NK-92 treated with Interleukin-12 subunit alpha and Interleukin-12 subunit beta, amount 100 ng/mL, for 24 hours (cell line): ENCODE measurements around the gene PCIF1.

ENCODE experiments used
- DNase-seq: peaks from one replicate; lab custom pipeline; 2025; lab: John Stamatoyannopoulos, UW

Gene PCIF1

DNA sequence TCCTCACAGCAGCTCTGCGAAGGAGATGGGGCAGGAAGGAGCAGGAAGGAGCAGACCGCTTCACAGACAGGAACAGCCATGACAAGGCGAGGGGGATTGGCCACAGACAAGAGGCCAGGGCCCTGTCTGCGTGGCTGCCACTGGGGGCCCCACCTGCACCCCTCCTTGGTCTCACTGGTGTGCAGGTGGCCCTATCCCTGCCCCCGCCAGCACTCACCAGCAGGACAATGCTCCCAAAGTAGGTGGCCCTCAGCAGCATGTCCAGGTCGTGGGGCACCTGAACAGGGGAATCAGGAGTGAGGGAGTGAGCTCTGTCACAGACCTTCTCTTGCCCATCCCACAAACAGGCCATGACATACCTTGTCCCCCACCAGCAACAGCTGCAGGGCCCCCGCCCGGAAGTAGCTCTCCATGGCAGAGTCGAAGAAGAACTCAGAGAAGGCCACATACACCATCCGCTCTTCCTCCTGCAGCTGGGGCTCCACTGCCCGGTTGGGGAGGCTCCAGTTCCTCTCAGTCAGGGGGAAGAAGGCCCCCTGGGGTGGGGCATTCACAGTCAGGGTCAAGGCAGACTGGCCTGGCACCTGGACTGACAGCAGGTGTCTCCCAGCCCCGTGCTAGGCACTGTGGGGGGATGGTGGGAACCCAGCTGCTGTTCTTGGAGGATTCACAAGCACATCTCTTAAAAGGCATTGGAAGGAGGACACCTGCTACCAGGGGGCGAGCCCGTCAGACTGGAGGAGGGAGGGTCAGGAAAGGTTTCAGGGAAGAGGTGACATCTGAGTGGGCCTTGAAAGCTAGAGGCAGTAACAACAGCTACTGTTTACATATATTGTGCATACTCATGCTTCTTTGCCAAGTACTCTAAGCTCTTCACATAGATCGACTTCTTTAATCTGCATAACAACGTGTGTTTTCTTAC, 29.6 kb upstream of the PCIF1 start:
- no peak for DNase-seq

DNA sequence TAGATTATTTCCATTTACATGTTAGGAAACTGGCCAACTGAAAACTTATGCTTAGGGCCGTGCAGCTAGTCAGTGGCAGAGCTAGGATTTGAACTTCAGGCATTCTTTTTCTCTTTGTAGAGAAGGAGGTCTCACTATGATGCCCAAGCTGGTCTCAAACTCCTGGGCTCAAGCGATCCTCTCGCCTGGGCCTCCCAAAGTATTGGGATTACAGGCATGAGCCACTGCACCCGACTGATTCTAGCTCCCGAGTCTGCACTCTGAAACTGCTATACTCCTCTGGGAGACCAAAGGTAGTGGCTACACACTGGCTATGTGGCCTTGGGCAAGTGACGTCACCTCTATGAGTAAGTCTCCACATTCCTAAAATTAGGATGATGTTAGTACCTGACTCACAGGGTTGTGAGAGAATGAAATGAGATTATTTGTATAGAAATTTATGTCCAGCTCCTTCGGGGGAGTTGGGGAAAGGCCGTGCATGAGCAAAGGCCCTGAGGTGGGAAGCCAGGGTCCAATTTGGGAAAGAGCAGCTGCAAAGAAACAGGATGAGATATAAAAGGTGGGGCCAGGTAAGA, 28.9 kb upstream of the PCIF1 start:
- DNase-seq = no peak

DNA sequence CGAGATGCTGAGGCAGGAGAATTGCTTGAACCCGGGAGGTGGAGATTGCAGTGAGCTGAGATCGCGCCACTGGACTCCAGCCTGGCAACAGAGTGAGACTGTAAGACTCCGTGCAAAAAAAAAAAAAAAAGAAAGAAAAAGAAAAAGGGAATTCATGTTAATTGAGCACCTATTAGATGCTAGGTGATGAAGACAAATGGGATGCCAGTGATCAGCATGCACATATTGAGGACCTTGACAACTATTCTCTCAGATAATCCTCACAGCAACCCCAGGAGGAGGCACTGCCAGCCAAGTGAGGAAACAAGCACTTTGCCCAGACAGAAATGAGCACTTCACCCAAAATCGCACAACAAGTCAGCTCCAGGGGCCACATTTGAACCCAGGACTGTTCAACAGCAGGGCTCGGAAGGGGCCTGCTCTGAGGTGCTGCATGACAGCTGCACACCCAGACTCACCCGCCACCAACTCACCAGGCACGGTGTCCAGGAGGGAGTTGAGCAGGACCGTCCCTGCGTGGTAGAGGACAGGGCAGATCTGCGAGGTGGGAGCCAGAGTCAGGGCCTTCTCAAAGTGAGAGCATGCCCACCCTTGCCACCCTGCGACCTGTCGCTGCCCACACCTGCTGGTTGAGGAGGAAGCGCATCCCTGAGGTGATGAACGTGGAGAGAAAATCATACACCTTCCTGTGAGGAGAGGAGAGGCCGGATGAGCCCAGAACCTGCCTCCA, 27.1 kb upstream of the PCIF1 start:
- DNase-seq = no peak

DNA sequence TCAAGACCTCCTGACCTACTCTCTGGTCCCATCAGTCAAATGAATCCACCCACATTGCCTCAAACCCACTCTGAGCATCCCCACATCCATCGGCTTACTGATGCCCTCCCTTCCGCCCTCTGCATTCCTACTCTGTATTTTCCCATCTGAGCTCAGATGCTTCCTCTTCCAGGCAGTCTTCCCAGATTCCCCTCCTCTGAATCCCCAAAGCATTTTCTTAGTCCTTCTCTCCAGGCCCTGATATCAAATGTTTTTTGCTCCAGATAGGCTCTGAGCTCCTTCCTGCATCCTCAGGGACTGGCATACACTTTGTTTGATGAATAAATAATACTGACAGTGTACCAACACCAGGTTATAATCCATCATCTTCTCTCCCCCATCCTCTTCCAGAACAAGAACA, 26.4 kb upstream of the PCIF1 start:
- no peak for DNase-seq

DNA sequence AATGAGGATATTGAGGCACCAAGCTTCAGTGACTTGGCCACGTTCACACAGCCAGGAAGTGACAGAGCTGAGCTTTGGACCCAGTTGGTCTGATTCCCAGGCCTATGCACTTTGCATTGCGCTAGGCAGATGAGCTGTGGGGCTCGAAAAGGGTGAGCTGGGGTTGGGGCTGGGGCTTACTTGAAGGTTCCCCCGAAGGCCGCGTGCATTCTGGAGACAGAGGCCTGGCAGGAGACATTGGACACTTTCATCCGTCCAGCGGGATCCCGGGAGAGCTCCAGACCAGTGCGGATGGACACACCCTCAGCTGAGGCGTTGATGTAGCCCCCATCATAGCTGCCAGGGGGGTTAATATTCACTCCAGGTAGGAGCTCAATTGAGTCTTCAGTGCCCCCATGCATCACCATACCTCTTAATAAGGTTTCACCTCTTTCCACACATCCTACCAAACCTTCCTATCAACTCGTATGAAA, 25.1 kb upstream of the PCIF1 start:
- no peak for DNase-seq

DNA sequence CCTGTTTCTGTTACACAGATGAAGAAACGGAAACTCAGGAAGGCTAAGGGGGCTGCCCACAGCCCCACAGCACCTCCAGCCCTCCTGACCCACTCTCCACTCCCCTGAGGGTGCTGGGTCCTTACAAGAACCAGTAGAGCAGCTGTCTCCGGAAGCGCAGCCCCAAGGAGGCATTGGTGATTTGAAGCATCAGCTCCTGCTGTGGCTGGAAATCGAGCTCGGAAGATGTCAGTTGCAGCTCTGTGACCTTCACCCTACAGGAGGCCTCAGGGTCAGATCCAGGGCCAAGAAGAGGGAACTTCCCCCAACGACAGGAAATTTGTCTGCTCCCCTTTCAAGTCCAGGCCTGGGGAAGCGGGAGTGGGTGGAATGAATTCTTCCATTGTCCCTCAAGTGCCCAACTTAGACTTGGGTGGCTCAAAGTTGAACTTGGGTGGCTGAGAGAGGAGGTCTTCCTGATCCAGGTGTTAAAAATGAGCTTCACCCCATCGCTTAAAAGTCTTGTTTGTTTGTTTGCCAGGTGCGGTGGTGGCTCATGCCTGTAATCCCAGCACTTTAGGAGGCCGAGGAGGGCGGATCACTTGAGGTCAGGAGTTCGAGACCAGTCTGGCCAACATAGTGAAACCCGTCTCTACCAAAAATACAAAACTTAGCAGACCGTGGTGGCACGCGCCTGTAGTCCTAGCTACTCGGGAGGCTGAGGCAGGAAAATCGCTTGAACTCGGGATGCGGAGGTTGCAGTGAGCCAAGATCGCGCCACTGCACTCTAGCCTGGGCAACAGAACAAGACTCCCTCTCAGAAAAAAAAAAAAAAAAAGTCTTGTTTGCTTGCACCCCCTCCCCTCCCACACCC, 24.4 kb upstream of the PCIF1 start:
- DNase-seq = no peak

DNA sequence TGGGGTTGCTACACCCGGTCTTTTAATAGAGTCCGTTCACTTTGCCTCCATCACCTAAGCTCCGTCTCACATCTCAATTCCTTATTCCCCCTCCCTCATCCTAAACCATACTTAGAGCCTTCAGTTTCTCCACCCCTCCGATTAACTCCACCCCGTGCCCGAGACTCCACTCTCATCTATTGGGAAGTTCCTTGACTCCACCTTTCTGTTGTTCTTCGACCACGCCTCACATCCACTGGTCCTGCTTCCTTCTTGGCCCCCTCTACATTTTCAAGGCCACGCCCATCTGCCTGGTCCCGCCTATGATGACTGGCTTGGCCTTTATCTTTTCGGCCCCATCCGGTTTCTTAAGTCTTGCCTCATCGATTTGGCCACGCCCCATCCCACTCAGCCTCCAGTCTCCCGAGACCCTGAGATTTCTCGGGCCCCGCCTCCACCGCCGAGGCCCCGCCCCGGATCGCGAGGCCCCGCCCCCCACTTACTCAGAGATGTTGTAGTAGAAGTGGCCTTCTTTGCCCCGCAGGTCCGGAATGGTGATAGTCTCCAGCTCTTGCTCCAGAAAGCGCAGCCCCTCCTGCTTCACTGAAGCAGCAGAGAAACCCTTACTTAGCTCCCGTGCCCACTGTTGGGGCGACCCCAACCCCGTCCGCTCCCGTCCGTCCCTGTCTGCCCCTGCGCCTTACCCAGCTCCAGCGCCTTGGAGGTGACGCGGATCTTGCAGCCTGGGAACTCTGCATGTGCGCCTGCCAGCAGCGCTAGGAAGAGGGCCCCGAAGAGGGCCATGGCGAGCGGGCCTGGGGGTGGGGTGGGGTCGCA, 23.6 kb upstream of the PCIF1 start:
- DNase-seq = peak; percentile 52

DNA sequence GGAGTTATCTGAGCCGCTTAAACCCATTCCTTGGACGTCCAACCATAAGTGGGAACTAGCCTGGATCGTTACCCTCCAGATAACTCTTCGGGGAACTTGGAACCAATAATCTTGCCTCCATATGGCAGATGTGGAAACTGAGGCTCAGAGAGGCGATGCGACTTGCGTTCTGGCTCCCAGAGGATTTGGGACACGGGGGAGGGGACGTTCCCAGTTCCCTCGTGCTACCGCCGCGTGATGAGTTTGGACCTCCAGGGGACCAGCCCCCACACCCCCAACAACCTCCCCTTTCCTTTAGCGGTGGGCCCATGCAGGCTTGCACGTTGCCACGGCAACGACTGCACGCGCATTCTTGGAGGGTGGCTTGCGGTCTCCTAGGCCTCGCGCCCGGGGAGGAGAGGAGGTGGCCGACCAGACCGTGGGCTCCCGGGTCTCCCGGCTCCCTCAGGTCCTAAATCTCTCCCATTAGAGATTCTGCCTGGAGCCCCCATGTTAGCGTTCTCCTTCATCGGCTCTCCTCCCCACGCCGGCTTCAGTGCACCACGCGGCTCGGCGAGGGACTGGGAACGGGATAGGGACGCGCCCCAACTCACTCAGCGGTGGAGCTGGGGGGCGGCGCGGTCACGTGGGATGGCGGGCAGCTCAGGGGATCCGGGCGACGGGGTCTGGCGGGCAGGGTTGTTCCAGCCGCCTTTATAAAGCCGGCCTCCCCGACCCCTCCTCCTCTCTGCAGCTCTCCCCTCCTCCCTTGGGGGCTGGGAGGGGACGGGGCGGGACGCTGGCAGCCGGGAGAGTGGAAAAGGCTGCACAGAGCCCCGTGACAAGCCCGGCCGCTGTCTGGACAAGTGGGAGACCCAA, 22.8 kb upstream of the PCIF1 start, which contains the start of gene PLTP:
Gene PLTP, minus strand, starts transcription at position 670 of the 858 bp plus-strand sequence. CDS start 703 bp downstream, outside the sequence.
- no peak for DNase-seq

DNA sequence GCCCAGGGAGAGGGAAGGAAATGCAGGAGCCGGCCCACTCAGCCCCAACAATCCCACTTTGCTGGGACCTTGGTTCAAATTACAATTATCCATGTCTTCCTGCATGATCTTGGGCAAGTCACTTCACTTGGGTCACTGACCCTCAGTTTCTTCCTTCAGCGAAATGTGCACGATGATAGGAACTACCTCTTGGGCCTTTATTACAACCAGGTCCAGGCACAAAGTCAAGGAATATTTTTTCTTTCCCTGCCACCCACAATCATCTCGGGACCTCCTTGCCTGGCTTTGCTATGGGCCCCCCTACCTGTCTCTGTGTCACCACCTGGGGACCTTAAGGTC, 22.2 kb upstream of the PCIF1 start:
- no peak for DNase-seq

DNA sequence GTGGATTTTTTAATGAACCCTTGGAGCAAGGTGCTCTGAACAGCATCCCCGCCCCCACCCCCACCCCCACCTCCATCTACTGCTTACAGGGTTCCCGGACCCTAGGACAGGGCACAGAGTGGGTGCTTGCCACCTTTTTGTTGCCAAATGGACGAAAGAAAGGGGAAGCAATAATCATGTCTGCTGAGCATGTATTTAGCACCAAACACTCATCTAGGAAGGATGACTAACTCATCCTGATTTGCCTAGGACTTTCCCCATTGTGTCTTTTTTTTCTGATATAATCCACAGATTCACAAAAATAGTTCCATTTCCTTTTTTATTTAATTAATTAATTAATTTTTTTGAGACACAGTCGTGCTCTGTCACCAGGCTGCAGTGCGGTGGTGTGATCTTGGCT, 21.4 kb upstream of the PCIF1 start:
- no peak for DNase-seq

DNA sequence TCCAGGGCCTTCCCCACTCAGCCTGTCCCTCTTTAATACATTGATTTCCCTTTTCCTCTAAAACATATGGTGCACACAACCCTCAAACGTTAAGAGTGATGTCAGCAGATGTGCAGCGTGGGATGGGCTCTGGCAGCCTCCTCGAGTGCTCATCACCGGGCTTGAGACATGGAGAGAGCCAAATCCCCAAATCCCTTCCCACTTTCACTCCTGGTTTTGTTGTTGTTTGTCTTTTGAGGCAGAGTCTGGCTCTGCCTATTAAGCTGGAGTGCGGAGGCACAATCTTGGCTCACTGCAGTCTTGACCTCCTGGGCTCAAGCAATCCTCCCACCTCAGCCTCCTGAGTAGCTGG, 16.7 kb upstream of the PCIF1 start:
- no peak for DNase-seq

DNA sequence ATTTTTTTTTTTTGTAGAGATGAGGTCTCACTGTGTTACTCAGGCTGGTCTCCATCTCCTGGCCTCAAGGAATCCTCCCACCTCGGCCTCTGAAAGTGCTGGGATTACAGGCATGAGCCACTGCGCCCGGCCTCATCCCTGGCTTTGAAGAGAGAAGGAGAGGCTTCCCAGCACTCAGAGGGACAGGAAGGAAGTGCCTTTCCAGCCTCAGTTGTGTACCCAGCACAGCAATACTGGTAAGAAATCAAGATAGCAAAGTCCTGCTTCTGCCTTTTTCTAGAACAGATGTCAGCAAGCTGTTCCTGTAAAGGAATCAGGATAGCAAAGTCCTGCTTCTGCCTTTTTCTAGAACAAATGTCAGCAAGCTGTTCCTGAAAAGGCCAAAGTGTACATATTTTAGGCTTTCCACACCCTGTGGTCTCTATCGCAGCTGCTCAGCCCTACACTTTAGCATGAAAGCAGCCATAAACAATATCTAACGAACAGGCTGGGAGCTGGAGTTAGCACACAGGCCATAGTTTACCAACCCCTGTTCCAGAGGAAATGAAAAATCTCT, 16.2 kb upstream of the PCIF1 start:
- no peak for DNase-seq

DNA sequence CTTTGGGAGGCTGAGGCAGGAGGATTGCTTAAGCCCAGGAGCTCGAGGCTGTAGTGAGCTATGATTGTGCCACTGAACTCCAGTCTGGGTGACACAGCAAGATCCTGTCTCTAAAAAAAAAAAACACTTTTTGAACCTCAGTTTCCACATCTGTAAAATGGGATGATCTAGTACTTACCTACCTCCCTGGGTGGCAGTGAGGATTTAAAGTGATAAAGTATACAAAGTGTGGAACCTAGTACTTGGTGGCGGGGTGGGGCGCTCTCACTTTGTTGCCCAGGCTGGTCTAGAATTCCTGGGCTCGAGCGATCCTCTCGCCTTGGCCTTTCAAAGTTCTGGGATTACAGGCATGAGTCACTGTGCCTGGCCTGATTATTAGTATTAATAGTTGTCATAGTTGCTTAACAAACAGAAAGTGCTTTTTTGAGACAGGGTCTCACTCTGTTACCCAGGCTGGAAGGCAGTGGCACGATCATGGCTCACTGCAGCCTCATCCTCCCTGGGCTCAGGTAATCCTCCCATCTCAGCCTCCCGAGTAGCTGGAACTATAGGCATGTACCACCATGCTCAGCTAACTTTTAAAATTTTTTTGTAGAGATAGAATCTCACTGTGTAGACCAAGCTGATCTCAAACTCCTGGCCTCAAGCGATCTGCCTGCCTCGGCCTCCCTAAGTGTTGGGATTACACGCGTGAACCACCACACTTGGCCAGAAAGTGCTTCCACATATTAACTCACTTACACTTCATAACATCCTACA, 15.5 kb upstream of the PCIF1 start:
- DNase-seq = no peak

DNA sequence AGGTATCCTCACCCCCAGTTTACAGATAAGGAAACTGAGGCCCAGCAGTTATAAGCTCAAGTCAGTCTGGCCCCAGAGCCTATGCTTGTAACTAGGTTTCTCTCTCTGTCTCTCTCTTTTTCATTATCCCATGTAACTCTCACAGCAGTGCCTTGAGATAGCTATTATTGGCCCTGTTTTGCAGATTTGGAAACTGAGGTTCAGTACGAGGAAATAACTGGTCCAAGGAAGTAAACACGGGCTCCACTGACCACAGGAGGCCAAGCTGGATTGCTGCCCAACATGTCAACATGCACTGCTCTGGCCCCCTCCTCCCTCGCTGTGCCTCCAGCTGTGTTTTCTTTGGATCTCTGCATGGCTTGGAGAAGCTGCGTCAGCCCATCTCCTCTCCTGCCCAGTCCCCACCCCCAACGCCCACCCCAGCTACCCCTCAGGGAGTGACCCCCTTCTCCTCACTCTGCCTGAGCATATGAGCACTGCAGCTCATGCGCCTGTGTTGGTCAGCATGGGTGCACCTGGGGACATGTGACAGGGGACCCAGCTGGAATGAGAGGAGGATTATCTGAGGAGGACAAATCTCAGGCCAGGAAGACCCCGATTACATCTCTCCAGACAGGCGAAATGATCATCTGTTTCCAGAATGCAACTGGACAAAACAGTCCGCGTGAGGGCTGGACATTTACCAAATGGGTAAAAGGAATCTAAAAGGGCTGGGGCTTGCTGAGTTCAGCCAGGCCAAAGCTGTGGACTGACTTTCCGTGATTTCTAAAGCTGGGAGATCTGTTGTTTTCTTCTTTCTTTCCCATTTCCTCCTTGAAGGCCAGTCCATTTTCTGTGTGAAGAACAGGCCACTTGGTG, 14.7 kb upstream of the PCIF1 start:
- no peak for DNase-seq

DNA sequence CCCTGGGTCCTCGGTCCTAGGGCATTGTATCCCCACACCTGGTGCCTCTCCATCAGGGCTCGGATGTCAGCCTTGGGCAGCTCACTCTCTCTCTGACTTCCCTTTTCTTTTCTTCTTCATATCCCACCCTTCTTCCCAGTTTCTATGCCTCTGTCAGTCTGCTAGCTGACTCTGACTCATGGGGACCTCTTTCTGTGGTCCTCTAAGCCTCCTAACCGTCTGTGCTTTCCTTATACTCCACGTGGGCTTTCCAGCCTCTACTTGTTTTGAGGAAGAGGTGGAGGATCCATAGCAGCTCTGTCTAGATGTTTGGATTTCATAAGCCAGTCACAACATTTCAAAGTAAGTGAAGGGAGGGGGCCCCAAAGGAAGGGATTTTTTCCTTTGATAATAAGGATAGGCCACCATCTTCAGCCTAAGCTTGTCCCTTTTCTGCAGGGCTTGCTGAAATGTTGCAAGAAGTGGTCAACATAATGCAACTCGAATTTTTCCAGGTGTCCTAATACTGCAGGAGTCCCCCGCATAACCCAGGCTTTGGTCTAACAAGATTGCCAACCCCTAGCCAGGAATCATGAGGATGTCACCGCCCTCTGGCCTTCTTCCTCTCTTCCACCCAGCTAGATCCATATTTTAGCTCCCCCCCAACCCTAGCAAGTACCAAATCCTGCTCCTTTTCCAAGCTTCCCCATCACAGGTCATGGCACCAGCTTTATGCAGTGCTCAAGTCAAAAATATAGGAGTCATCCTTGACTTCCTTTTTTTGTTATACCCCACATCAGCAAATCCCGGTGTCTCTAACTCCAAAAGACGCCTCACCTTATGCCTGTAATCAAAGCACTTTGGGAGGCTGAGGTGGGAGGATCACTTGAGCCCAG, 13.8 kb upstream of the PCIF1 start:
- DNase-seq = no peak

DNA sequence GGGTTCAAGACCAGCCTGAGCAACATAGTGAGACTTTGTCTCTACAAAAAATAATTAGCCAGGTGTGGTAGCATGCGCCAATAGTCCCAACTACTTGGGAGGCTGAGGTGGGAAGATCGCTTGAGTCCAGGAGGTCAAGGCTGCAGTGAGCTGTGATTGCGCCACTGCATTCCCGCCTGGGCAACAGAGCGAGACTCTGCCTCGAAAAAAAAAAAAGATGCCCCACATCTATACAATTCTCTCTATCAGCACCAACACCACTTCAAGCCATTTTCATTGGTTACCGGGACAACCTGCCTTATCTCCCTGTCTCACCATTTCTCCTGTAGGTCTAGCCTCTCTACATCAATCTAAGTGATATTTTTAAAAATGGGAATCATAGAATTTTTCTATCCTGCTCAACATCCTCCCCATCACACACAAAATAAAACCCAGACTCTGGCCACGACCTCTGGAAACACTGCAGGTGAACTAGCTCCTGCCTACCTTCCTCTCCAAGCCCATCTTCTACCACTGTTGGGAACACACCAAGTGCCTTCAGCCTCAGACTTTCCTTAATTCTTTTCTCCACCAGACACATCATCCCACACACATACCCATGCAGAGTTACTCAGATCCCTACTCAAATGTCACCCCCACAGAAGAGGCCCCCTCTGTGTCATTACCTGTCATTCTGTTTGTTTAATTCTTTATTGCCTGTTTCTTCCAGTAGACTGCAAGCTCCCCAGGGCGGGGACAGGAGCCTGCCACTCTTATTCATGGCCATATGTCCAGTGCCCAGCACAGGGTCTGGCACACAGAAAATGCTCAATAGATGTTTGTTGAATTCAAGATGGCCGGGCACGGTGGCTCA, 12.9 kb upstream of the PCIF1 start:
- DNase-seq = no peak
